GM18870 (cell line): ENCODE results near the gene FLNC.

Experiments
- ATAC-seq: cut with Tn5 transposase; IDR thresholded peaks from one replicate; pipeline ENCODE4 v1.9.1; 2021; ENCODE audit warnings: moderate library complexity; ENCODE audit not compliant: unreplicated experiment

Gene FLNC

GRCh38 chr7:128876586-128876977 is 46.4 kb downstream of the FLNC start:
- no peak for ATAC-seq

GRCh38 chr7:128876978-128877755 is 47.0 kb downstream of the FLNC start:
- no peak for ATAC-seq

DNA sequence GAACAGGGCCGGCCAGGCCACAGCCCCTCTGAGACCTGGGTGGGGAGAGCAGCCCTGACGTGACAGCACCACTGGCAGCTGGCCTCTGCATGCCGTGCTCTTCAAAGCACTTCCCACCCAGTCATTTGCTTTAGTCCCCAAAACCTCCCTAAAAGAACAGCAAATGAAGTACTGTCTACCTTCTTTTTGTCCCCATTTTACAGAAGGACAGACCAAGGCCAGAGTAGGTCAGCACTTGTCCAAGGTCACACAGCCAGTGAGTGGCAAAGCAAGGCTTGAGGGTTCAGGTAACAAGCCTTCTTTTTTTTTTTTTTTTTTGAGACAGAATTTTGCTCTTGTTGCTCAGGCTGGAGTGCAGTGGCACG is 47.5 kb downstream of the FLNC start:
- no peak for ATAC-seq

DNA sequence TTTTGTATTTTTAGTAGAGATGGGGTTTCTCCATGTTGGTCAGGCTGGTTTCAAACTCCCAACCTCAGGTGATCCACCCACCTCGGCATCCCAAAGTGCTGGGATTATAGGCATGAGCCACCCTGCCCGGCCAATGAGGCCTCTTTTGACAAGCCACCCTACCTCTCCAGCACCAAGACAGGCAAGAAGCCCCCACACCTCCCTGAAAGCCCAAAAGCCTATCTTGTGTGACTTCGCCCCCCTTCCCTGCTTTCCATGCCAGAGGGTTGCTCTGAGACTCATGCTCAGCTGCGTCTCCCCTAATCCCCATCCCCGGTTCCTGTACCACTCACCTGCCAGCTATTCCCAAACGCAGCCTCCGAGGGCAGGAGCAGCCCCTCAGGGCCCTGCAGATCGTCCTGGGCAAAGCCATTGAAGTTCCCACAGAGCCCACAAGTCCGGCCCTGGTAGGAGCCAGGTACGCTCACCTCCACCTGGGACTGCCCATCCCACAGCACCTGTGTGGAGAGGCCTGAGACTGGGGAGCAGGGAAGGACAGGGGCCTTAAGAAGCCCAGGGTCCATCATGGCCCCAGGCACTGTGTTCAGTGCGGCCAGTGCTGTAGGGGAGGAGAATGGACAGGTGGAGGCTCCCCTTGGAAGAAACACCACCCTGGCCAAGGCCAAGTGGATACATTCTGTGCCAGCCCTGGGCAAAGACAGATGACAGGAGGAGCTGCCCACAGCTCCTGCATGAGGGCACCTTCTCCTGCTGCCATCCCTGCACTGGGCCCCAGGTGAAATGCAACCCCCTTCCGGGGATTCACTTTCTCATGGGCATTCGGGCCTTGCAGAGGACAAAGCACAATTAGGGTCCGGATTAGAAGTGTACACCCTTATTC is 48.3 kb downstream of the FLNC start:
- ATAC-seq: no peak

DNA sequence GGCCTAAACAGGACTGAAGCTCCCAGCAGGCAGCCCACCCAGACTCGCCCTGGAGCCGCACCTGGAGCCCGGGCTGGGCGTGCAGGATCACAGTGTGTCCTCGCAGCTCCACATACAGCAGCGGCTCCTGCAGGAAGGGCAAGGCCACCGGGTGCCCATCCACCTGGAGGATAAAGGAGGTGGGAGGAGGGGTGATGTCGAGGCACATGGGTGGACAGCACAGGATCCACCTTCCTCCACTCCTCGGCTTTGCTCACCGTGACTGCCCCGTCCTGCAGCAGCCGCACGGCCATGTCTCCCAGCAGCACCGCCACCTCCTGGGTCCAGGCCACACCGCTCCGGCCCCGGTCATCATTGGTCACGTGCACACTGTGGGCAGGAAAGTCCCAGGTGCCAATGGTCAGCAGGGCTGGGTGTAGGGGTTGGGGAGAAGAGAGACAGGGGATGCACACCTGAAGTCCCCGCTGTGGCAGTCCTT is 49.3 kb downstream of the FLNC start:
- no peak for ATAC-seq

- ATAC-seq: no peak
Observed at GRCh38 chr7:128879939-128880746, 49.9 kb downstream of the FLNC start.

DNA sequence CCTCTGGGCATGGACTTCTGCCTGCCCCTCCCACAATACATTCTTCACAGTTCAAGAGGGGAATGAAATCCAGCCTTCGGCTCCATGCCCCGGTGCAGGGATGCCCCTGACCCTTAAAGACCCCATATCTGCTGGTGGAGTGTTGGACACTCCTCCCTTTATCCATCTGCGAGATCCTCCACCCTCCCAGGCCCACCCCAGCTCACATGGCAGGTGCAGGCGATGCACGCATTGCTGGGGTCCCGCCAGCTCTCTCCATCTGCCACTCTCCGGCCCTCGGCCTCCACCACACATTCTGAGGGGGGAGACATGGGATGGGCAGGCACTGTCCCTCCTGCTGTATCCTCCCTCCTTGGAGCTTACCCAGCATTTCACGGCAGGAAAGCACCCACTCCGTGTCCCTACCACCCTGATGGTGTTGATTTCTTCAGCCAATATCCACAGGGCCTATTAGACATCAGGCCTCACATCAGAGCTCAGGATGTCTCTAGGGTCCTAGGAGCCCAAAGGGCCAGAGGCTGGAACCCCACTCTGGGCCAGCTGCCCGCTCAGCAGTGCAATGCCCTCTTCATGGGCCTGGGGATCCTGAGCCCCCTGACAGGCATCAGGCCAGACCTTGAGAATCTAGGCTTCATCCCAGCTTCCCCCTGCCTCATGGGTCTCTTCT is 50.7 kb downstream of the FLNC start:
- ATAC-seq: no peak

GRCh38 chr7:128881458-128882125 is 51.4 kb downstream of the FLNC start:
- no peak for ATAC-seq

DNA sequence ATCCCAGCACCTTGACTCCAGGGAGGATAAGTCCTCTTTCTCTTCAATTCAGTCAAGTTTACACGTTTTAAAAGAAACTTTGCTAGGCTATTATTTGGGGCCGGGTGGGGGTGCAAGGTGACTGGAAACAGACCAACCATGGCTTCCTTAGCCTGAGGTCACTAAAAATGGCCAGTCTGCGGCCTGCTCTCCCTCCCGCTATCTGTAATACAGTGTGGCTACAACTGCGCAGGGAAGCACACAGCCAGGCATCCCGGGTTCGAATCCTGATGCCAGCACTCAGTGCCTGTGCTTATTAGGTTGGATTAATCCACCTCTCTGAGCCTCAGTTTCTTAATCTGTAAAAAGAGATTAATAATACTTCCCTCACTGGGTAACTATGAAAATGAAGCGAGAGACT is 51.9 kb downstream of the FLNC start:
- ATAC-seq: no peak

GRCh38 chr7:128883622-128884448 is 53.6 kb downstream of the FLNC start:
- ATAC-seq: no peak

GRCh38 chr7:128884561-128885369 is 54.6 kb downstream of the FLNC start:
- no peak for ATAC-seq

DNA sequence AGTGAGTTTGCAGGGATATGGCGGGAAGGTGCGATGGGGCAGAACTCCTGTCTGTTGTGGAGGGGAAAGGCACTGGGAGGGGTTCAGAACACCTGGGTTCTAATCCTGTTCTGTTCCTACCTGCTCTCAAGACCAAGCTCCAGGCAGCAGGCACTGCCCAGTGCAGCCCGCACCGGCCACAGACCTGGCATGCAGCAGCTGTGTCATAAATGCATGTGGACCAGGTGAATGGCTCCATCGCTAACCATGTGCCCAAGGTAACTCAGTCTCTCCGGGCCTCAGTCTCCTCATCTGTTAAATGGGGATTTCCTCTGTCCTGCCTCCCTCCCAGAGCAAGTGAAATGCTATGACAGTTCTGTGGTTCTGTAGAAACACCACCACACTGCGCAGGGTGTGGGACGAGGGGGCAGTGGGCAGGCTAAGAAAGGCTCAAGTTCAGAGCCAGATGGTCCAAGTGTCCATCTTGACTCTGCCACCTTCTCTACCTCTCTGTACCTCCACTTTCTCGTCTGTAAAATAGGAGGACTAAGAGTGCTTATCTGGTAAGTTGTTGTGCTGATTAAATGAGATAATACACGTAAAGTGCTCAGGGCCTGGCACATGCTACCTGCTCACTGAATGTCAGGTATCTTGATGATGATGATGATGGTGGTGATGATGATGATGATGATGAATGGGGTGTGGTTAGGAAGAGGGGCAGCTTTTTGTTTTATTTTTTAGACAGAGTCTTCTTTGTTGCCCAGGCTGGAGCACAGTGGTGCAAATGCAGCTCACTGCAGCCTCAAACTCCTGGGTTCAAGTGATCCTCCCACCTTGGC is 55.4 kb downstream of the FLNC start:
- no peak for ATAC-seq

- no peak for ATAC-seq
Observed at GRCh38 chr7:128886391-128887168, 56.4 kb downstream of the FLNC start.

- ATAC-seq: no peak
Observed at GRCh38 chr7:128887169-128888038, 57.2 kb downstream of the FLNC start.

DNA sequence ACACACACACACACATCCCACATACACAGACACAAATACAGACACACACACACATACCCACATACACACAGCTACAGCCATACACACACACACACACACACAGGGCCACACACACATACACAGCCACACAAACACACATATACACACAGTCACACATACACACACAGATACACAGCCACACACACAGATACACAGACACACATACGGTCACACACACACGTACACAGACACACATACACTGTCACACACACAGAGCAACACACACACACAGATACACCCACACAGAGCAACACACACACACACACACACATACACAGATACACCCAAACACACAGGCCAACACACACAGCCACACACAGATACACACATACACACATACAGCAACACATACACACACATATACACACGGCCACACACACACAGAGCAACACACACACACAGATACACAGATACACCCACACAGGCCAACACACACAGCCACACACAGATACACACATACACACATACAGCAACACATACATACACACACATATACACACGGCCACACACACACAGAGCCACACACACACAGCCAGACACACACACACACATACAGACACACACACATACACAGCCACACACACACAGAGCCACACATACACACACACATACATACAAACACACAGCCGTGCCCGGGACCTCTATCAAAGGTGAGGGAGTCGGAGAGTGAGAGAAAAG is 58.0 kb downstream of the FLNC start:
- ATAC-seq: no peak
